Dedifferentiated amniotic fluid mesenchymal stem cell (primary cell): Measurements from ENCODE around the gene GH2.
"Not testable (repeated sequence)": the region's sequence is repeated elsewhere in the genome, so short reads cannot be mapped to it uniquely, and the experiment has no call there.

ENCODE experiments used
- DNase-seq: peaks from one replicate; pipeline ENCODE4 v3.0.0-alpha.2; 2016; ENCODE audit errors: extremely low spot score

The GH2 gene

DNA sequence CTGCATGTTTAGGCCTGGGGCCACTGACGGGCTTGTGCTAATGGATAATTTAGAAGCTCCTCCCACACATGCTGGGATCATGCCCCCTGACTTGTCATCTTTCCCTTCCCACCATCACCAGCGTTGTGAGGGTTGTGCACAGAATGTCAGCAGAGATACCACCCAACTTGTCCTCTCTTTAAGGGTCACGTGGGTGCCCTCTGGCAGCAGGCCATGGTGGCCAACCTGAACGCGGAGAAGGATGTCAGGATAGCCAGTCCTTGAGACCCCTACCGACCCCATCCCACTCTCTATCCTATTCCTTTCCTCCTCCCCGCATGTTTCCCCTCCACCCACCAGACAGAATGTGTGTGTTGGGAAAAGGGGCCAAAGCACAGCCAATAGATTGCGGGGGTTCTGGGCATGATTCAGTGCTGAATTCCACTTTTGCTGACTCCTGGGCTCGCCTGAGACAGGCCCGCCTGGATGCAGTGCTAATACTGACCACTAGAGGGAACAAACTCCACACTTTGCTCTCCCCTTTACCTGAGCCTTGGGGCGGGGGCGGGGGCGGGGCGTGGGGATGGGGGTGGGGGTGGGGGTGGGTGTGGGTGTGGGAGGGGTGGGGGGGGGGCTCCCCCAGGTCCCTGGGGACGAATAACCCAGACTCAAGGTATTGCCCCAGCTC lies at the start of gene GH2:
GH2 (minus strand) TSS at position 10 of the 667 bp plus-strand sequence. CDS start 143 bp downstream, outside the sequence.
- DNase-seq = peak; percentile 29

DNA sequence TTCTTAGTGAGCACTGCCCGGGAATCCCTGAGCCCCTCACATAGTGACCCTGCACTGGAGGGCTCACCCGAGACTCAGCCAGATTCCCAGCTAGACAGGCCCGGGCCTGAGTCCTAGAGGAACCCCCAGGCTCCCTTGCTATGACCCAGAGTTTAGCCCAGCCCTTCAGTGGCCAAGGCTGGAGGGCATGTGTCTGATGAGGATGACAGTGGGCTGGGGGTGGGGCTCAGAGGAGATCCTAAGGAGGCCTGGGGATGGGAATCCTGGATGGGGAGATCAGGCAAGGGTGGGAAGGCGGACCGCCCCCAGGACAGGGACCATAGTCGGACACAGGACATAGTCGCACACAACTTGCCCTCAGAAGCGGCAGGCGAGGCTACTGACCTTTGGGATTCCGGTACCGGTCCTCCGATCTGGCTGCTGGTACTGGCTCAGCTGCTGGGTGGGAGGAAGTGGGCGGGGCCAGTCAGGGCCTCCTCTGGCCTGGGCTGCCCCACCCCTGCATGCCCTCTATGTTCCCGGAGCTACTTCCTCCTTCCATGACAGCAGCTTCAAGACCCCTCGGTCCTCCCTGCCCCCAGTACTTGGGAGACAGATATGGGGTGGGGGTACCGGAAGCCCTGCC lies 49.3 kb upstream of the GH2 start:
- DNase-seq = no peak

DNA sequence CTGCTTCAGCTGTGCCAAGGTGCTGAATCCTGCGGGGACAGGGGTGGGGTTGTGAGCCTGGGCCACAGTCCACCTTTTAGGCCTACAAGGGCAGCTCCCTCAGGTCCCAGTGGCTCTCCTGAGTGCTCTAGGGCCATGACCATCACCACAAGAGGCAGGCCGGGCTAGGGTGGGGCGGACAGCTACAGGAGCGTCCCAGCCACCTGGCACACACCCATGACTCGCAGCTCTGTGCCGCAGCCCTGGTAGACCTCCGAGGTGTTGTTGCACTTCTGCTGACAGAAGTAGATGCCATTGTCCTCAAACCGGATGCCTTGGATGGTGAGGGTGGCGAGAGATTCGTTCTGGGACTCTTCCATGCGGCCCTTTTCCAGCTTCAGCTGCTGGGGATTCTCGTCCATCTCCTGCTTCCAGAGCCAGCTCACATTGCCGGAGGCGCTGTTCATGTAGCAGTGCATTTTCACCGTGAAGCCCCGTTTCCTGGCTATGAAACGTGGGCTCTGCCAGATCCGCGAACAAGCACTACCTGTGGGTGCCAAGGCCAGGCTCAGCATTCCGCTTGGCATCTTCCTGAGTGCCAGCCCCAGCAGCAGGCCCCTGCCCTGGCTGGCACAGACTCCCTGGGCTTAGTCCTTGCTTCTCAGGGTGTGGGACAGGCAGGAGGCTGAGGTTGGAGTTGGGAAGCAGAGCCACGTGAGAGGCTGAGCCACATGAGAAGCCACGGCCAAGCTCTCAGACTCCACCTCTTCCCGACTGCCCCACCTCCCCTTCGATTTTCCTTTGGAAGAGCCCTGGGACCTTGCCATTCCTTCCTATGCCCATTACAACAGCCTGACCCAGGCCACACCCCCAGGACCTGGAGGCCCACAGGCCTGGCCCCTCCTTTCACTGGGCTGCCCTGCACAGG lies 48.4 kb upstream of the GH2 start:
- no peak for DNase-seq

DNA sequence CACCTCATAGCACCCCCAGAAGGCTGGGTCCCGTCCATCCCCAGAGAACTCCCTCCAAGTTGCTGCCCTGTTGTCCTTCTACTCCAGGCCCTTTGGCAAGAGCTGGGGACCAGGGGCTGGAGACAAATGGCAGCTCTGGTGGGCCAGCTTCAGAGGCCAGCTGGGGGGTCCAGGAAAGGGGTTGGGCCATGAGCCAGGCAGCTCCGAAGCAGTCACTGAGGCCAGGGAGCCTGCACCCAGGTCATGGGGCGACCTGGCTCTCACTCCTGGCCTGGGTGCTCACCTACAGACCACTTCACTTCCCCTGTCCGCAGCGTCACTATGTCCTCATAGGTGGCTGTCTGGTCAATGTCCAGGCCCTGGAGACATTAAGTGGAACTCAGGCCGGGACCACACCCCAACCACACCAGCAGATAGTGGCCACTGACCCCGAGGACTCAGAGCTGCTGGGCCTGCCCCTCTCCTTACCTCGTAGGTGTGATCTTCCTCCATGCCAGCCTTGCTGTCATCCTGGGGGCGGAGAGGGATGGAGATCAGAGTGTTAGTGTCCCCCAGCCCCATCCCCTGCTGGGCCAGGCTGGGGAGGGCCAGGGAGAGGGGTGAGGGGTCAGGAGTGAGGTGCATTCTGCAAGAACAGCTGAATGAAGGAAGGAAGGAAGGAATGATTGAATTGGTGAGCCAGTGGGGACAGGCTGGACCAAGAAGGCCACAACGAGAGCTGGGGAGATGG lies 47.4 kb upstream of the GH2 start:
- no peak for DNase-seq

DNA sequence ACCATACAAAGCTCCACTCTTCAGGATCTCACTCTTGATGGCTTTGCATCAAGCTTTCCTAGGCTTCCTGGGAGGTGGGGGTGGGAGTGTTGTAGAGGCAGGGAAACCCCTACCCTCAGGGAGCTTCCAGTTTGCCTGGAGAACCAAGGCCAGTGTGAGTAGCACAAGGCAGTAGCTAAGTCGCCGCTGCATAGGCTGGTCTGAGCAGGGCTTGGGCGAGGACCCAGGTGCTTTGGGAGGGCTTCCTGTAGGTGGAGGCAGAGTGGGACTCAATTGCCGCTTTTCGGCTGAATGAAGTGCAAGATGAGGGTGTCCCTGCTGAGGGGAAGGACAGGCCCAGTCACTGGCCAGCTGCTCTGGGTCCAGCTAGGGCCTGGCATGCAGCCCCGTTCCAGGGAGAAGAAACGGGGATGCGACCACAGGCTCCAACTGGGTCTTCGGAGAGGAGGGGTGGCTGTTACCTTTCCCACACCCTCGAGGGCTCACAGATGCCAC lies 46.5 kb upstream of the GH2 start:
- no peak for DNase-seq

- DNase-seq = no peak
Observed at GRCh38 chr17:63927464-63928171, 45.9 kb upstream of the GH2 start.

- no peak for DNase-seq
Observed at GRCh38 chr17:63926164-63926563, 44.4 kb upstream of the GH2 start.

DNA sequence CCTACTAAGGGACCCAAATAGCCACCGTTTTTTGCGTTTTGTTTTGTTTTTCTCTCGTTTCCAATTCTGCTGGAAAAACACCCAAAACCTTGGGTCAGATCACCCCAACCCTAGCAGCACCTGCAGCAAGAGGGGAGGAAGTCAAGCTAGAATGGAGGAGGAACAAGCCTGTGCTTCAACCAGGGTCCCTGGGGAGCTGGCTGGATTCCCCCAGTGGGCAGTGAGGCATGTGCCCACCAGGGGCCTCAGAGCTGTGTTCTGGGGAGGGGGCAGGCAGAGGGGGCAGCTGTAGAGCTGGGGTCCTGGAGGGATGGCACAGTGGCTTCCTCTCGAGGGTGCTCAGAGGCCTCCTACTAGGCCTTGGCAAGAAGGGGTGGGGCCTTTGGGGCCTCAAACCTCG lies 43.9 kb upstream of the GH2 start:
- no peak for DNase-seq

- not testable (repeated sequence) for DNase-seq
Observed at GRCh38 chr17:63922402-63922801, 40.7 kb upstream of the GH2 start.

- not testable (repeated sequence) for DNase-seq
Observed at GRCh38 chr17:63920779-63921178, 39.0 kb upstream of the GH2 start.

DNA sequence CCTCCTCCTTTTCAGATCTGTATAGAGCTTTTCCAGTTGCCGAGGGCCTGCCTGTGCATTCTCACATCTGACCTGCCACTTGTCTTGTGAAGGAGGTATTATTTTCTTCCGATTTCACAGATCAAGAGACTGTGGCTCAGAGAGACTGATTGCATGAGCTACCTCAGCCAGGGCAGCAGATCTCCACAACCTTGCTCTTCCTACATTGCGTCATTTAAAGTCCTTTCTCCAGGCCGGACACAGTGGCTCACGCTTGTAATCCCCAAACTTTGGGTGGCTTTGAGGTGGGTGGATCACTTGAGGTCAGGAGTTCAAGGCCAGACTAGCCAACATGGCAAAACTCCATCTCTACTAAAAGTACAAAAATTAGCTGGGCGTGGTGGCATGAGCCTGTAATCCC lies 38.3 kb upstream of the GH2 start:
- not testable (repeated sequence) for DNase-seq

DNA sequence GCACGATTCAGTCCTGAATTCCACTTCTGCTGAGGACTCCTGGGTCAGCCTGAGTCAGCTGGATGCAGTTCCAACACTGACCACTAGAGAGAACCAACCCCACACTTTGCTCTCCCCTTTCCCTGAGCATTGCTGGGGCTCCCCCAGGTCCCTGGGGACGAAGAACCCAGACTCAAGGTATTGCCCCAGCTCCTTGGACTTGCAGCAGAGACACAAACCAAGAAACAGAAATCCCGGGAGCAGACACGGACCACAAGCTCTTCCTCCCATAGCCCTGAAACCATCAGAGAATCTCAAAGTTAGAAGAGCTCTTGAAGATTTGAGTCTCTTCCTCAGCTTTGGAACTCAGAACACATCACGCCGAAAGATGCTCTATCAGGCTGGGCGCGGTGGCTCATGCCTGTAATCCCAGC lies 37.6 kb upstream of the GH2 start:
- DNase-seq = peak; percentile 50

DNA sequence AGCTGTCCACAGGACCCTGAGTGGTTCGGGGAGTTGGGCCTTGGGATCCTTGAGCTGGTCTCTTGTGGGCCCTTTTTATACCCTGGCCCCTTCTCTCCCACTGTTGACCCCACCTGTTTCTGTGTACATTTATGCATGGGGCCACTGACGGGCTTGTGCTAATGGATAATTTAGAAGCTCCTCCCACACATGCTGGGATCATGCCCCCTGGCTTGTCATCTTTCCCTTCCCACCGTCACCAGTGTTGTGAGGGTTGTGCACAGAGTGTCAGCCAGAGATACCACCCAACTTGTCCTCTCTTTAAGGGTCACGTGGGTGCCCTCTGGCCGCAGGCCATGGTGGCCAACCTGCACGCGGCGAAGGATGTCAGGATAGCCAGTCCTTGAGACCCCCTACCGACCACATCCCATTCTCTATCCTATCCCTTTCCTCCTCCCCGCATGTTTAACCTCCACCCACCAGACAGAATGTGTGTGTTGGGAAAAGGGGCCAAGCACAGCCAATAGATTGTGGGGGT lies 37.1 kb upstream of the GH2 start, which contains the start of gene GH1:
GH1 (minus strand) TSS at position 51 of the 517 bp plus-strand sequence. CDS start 63 bp downstream, outside the sequence.
- not testable (repeated sequence) for DNase-seq

DNA sequence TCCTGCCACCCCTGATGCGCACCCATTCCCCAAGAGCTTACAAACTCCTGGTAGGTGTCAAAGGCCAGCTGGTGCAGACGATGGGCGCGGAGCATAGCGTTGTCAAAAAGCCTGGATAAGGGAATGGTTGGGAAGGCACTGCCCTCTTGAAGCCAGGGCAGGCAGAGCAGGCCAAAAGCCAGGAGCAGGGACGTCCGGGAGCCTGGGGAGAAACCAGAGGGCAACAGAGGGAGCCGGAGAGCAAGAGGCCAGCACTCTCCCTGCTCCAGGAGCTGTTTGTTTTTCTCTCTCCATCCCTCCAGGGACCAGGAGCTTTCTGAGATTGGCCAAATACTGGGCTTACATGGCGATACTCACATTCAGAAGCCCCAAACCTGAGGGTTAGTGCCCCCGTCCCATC lies 36.6 kb upstream of the GH2 start:
- DNase-seq = no peak

GRCh38 chr17:63917646-63918045 lies 35.9 kb upstream of the GH2 start:
- DNase-seq = no peak

DNA sequence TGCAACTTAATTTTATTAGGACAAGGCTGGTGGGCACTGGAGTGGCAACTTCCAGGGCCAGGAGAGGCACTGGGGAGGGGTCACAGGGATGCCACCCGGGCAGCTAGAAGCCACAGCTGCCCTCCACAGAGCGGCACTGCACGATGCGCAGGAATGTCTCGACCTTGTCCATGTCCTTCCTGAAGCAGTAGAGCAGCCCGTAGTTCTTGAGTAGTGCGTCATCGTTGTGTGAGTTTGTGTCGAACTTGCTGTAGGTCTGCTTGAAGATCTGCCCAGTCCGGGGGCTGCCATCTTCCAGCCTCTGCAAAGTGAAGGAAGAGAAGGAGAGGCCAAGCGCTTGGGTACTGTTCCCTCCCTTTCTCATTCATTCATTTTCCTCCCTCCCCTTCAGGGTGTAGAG lies 35.5 kb upstream of the GH2 start:
- not testable (repeated sequence) for DNase-seq

DNA sequence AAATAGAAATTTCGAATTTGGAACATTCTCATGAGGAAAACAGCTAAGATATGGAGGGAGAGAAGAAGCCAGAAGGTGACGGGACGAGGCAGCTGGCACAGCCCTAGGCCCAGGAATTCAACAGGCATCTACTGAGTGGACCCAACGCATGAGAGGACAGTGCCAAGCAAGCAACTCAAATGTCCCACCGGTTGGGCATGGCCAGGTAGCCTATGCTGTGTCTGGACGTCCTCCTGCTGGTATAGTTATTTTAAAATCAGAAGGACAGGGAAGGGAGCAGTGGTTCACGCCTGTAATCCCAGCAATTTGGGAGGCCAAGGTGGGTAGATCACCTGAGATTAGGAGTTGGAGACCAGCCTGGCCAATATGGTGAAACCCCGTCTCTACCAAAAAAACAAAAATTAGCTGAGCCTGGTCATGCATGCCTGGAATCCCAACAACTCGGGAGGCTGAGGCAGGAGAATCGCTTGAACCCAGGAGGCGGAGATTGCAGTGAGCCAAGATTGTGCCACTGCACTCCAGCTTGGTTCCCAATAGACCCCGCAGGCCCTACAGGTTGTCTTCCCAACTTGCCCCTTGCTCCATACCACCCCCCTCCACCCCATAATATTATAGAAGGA lies 34.9 kb upstream of the GH2 start:
- DNase-seq = no peak

DNA sequence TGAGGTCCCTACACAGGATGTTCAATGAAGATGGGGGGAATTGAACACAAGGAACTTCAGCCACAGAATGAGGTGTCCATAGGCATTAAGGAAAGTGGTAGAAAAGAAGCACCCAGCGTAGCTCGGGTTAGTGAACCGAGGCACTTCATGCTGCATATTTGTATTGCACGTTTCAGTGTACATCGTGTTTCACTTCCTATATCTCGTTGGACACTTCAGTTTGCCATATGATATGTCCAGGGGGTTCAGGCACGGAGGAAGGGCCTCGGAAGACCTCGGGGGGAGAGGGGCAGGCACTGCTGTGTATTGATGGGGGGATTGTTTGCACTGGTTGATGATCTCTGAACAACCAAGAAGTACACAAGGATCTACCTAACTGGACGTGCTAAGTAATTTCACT lies 34.0 kb upstream of the GH2 start:
- not testable (repeated sequence) for DNase-seq

GRCh38 chr17:63914471-63914870 lies 32.7 kb upstream of the GH2 start:
- no peak for DNase-seq

GRCh38 chr17:63911657-63912100 lies 29.9 kb upstream of the GH2 start:
- DNase-seq = no peak
